CD4-positive, alpha-beta T cell (primary cell): ENCODE measurements around the gene PPP1R12B. TPM values are rescaled to one million over a fixed set of nuclear protein-coding genes. Genes with fewer than 3 reads are reported as not detected.
"Not testable (repeated sequence)": the region's sequence is repeated elsewhere in the genome, so short reads cannot be mapped to it uniquely, and the experiment has no call there.

ENCODE experiments used
- ATAC-seq: fragments of 200-7000 bp; cut with Tn5 transposase; one replicate; pipeline ENCODE4 v1.10.0; 2022; ENCODE audit warnings: mild to moderate bottlenecking; ENCODE audit not compliant: poor library complexity
- CTCF ChIA-PET: fragments of 350-600 bp; sonication (Branson Sonifier 250); formaldehyde crosslinking; loops from one replicate; lab custom pipeline; 2021; ENCODE audit warnings: antibody characterized with exemption, inconsistent platforms; lab: Charles Lee
- POLR2A ChIA-PET: fragments of 350-600 bp; sonication (Branson Sonifier 250); formaldehyde crosslinking; loops from one replicate; lab custom pipeline; 2021; ENCODE audit warnings: antibody characterized with exemption, inconsistent platforms; lab: Charles Lee
- DNase-seq, 14 experiments: peaks; one replicate each; pipeline ENCODE4 v3.0.0-alpha.2; 2013 to 2020; ENCODE audit warnings: mixed read lengths in 2 of 14
- H3K27ac ChIP-seq, 2 donors: one replicate each; pipeline versions ENCODE4 v1.5.1 to v1.7.0; 2013; ENCODE audit warnings: low read length in 2 of 2, low read depth in 1 of 2, mild to moderate bottlenecking in 1 of 2
- H3K27me3 ChIP-seq, 2 experiments: 1 replicate in 1 of 2; 2 replicates in 1 of 2; pipeline versions ENCODE4 v1.6.1 to v1.7.0; 2013; ENCODE audit warnings: low read length in 2 of 2, control low read depth in 1 of 2, mild to moderate bottlenecking in 1 of 2, moderate library complexity in 1 of 2; ENCODE audit not compliant: insufficient read depth in 2 of 2, control insufficient read depth in 1 of 2
- H3K36me3 ChIP-seq: one replicate; pipeline ENCODE4 v1.6.1; 2013; ENCODE audit warnings: low read length, control low read depth; ENCODE audit not compliant: insufficient read depth
- H3K4me1 ChIP-seq: one replicate; pipeline ENCODE4 v1.6.1; 2013; ENCODE audit warnings: low read length, control low read depth; ENCODE audit not compliant: insufficient read depth
- H3K4me3 ChIP-seq: one replicate; pipeline ENCODE4 v1.5.1; 2013; ENCODE audit warnings: mild to moderate bottlenecking, low read length, moderate library complexity
- H3K9me3 ChIP-seq, 2 experiments: 1 replicate in 1 of 2; 2 replicates in 1 of 2; pipeline versions ENCODE4 v1.6.1 to v1.7.0; 2013; ENCODE audit warnings: low read length in 2 of 2, mild to moderate bottlenecking in 2 of 2, control low read depth in 1 of 2, moderate library complexity in 1 of 2; ENCODE audit not compliant: control insufficient read depth in 1 of 2, insufficient read depth in 1 of 2
- H3K27ac Mint-ChIP-seq: one replicate; pipeline ENCODE4 v1.8.0; 2020; ENCODE audit warnings: mixed read lengths
- H3K27me3 Mint-ChIP-seq: one replicate; pipeline ENCODE4 v1.8.0; 2021; ENCODE audit warnings: mixed read lengths
- H3K36me3 Mint-ChIP-seq: one replicate; pipeline ENCODE4 v1.8.0; 2021; ENCODE audit warnings: low read depth, mixed read lengths
- H3K4me1 Mint-ChIP-seq: one replicate; pipeline ENCODE4 v1.8.0; 2021; ENCODE audit warnings: low read depth, mixed read lengths
- H3K4me3 Mint-ChIP-seq: one replicate; pipeline ENCODE4 v1.8.0; 2020; ENCODE audit warnings: mild to moderate bottlenecking, mixed read lengths
- H3K9me3 Mint-ChIP-seq: one replicate; pipeline ENCODE4 v1.8.0; 2020; ENCODE audit warnings: mixed read lengths
- CTCF ChIP-seq: fragments of 200-600 bp; IDR thresholded peaks from one replicate; pipeline ENCODE4 v1.8.0; 2022; ENCODE audit warnings: antibody characterized with exemption, mild to moderate bottlenecking
- intact Hi-C, 2 experiments: fragments of 100-400 bp; cut with DNase I in 1 of 2; cut with micrococcal nuclease in 1 of 2; formaldehyde crosslinking; loops; one replicate each; pipeline versions ENCODE4 v1.15.1 to v1.9.0; 2023 to 2025; cut with DNase I, micrococcal nuclease
- total RNA-seq, 174 experiments: library from RNA in 2 of 174; stranded (reverse) in 2 of 174; gene quantifications; one replicate each; pipeline ENCODE4 v1.2.3 and lab custom pipeline; 2021 to 2026

The PPP1R12B gene
- total RNA-seq, 2 experiments from 2014 or later: 15.0 to 15.3 TPM

GRCh38 chr1:202545647-202546303, 197.3 kb downstream of the PPP1R12B start:
- H3K4me3 Mint-ChIP-seq, intact Hi-C loops, H3K9me3 ChIP-seq, POLR2A ChIA-PET, H3K36me3 ChIP-seq, H3K9me3 Mint-ChIP-seq, H3K27ac Mint-ChIP-seq, CTCF ChIA-PET, DNase-seq, H3K27me3 ChIP-seq, H3K4me3 ChIP-seq, H3K36me3 Mint-ChIP-seq, H3K4me1 Mint-ChIP-seq, ATAC-seq, H3K4me1 ChIP-seq, H3K27me3 Mint-ChIP-seq, H3K27ac ChIP-seq: not testable (repeated sequence)

- H3K4me1 ChIP-seq, DNase-seq, H3K27me3 ChIP-seq, H3K9me3 Mint-ChIP-seq, H3K4me3 ChIP-seq, intact Hi-C loops, H3K4me3 Mint-ChIP-seq, H3K27me3 Mint-ChIP-seq, H3K27ac Mint-ChIP-seq, POLR2A ChIA-PET, ATAC-seq, CTCF ChIA-PET, H3K27ac ChIP-seq, H3K36me3 Mint-ChIP-seq, H3K4me1 Mint-ChIP-seq, H3K36me3 ChIP-seq, H3K9me3 ChIP-seq: not testable (repeated sequence)
These were observed 197.9 kb downstream of the PPP1R12B start for GRCh38 chr1:202546377-202546776.

- H3K27me3 ChIP-seq, H3K36me3 Mint-ChIP-seq, H3K27me3 Mint-ChIP-seq, CTCF ChIA-PET, DNase-seq, H3K27ac Mint-ChIP-seq, H3K9me3 Mint-ChIP-seq, POLR2A ChIA-PET, H3K4me1 Mint-ChIP-seq, H3K9me3 ChIP-seq, H3K36me3 ChIP-seq, intact Hi-C loops, H3K4me3 Mint-ChIP-seq, H3K27ac ChIP-seq, ATAC-seq, H3K4me3 ChIP-seq, H3K4me1 ChIP-seq: not testable (repeated sequence)
These were observed 198.3 kb downstream of the PPP1R12B start for GRCh38 chr1:202546796-202547195.

- TF ChIP-seq CTCF: no peak
- Mint-ChIP-seq H3K9me3 (no peaks in the 10 kb centered on the region), H3K36me3 (peaks cover 2% of the 10 kb centered on the region), H3K4me3 (no peak overlapping the region), H3K27ac (no peak overlapping the region), H3K4me1 (no peaks in the 10 kb centered on the region), H3K27me3 (no peaks in the 10 kb centered on the region)
- ATAC-seq (no peak), DNase-seq (no peak)
- Histone ChIP-seq H3K27ac (no peak overlapping the region), H3K36me3 (no peaks in the 10 kb centered on the region), H3K4me1 (no peaks in the 10 kb centered on the region), H3K4me3 (no peak overlapping the region), H3K9me3 (no peaks in the 10 kb centered on the region), H3K27me3 (no peaks in the 10 kb centered on the region)
- POLR2A ChIA-PET: no interaction called here
- intact Hi-C loops: no loop called here
- CTCF ChIA-PET: no interaction called here
These were observed 198.7 kb downstream of the PPP1R12B start for GRCh38 chr1:202547215-202547614.

- H3K27me3 Mint-ChIP-seq, H3K9me3 ChIP-seq, DNase-seq, ATAC-seq, H3K27ac Mint-ChIP-seq, H3K27me3 ChIP-seq, H3K4me3 Mint-ChIP-seq, H3K36me3 ChIP-seq, intact Hi-C loops, H3K4me3 ChIP-seq, H3K9me3 Mint-ChIP-seq, H3K27ac ChIP-seq, H3K36me3 Mint-ChIP-seq, POLR2A ChIA-PET, H3K4me1 ChIP-seq, H3K4me1 Mint-ChIP-seq, CTCF ChIA-PET: not testable (repeated sequence)
These were observed 201.6 kb downstream of the PPP1R12B start for GRCh38 chr1:202550088-202550487.
